ENCODE data around the gene BCAR1.
"Not testable (repeated sequence)": the region's sequence is repeated elsewhere in the genome, so short reads cannot be mapped to it uniquely, and the experiment has no call there.

The BCAR1 gene

GRCh38 chr16:75254359-75254837 lies 3.0 kb upstream of the BCAR1 start:
- DNase-seq (ENCODE audit: low read depth), result no peak

- no peak for DNase-seq (ENCODE audit: low read depth)
Measured at GRCh38 chr16:75252946-75253911, 1.8 kb upstream of the BCAR1 start.

- DNase-seq (ENCODE audit: low read depth), result no peak
Measured at GRCh38 chr16:75252049-75252864, 833 bp upstream of the BCAR1 start.

- no peak for DNase-seq (ENCODE audit: low read depth)
Measured at GRCh38 chr16:75250809-75251279, 580 bp downstream of the BCAR1 start.

- DNase-seq (ENCODE audit: low read depth), result no peak
Measured at GRCh38 chr16:75250089-75250808, 1.2 kb downstream of the BCAR1 start.

DNA sequence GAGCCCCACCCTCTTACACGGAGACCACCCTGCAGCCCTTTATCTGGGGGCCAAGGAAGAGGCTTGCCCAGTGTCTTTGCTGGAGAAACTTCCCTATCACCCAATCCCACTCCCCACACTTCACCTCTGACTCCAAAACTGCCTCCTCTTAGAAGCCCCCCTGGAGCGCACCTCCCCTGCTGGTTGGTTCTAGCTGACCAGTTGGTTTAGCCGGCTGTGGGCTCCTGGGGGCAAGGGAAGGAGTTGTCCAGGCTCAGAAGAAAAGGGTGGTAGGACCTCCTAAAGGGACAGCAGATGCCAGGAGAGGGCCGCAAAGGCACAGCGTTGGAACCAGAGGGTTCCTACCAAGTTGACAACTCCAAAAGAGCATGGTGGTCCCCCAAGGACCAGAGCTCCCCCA lies 2.0 kb downstream of the BCAR1 start:
- no peak for DNase-seq (ENCODE audit: low read depth)

DNA sequence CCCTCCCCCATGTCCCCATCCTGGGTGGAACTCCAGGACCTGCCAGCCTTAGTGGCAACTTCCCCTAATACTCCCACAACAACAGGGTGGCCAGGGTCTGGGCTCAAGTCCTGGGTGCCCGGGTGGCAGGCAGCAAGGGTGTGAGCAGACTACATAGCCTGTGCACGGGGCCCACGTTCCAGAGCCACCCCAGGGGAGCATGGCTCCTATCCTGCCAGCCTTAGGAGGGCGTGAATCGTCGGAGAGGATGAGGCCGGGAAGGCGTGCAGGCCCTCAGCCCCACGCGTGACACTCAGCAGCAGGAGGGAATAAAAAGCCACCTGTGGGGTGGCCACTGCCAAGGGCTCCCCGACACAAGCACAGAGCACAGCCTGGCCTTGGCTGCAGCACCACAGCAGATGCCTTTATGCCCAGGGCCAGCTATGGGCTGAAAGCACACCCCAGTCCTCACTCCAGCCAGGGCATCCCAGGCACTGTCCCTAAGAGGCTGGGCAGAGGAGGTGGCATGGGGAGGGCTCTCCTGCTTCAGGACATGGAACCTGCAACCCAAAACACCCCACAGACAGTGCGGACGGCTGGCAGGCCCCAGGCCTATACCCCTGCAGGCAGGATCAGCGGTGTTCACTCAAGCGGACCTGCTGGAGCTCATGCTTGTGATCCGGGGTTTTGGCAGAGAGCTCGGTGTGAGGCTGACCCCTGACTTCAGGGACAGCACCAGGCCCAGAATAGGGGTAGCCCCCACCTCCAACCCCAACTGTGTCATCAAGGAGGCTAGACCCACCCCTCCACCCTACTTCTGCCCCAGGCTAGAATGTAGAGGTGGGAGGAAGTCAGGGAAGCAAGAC lies 2.7 kb downstream of the BCAR1 start:
- DNase-seq (ENCODE audit: low read depth), result no peak

DNA sequence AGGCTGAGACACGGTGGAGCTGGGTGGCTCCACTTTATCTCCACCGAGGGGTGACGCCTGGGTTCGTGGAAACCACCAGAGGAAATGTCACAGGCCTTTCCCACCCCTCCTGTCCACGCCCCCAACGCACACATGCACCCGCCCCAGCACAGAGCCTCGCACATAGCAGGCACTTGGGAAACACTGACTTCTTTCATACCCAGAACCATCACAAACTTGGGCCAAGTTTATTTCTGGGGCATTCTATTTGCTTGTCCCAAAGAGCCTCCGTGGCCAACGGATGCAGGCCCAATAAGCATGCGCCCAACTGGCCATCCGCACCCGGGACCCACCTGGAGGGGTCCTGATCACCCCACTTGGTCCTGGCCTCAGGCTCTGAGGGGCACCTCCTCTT lies 3.3 kb downstream of the BCAR1 start:
- DNase-seq (ENCODE audit: low read depth), result no peak

DNA sequence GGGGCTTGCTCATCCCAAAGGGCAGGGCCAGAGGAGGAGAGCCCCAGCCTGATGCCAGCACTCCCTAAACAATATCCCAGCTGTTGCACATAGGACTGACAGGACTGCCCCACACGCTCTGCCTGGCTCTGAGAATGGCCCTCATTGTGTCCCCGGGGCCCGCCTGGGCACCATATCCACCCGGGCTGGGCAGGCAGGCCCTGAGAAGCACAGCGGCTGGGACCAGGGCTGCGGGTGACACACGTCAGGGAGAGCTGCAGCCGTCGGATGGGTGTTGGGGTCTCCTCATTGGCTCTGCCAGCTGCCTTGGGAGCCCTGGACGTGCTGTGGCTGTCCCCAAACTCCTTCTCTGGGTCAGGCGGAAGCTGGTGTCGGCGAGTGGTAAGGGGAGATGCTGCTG lies 4.2 kb downstream of the BCAR1 start:
- no peak for DNase-seq (ENCODE audit: low read depth)

DNA sequence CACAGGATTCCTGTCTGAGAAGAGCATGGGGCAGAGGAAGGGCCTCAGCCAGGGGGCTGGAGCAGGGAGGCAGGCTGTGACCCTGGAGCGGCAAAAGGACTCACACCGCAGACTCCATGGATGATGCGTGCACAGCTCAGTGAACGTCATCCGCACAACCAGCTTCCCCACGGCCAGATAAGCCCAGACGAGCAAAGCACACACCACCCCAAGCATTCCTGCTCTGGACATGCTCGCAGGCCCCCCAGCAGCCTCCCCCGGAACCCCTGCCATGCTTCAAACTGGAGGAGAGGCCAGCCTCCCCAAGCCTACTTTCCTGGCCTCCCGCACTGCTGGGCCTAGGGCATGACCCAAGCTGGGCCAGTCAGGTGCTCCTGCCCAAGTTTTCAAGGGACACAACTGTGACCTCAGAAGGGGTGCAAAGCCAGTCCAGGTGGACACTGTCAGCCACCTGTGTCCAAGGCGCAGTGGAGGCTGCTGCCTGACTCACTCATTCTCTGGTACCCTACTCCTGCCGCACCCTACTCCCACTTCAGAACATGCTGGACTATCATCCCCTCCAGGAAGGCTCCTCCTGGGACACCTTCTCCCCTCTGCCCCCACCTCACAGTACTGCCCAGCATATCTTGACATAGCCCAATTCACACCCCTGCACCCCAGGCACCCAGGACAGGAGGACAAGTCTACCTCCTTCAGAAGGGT lies 4.8 kb downstream of the BCAR1 start:
- DNase-seq (ENCODE audit: low read depth), result no peak

GRCh38 chr16:75244844-75245758 lies 6.3 kb downstream of the BCAR1 start:
- DNase-seq (ENCODE audit: low read depth), result no peak

- no peak for DNase-seq (ENCODE audit: low read depth)
Measured at GRCh38 chr16:75244225-75244809, 7.1 kb downstream of the BCAR1 start.

GRCh38 chr16:75243667-75244224 lies 7.7 kb downstream of the BCAR1 start:
- no peak for DNase-seq (ENCODE audit: low read depth)

DNA sequence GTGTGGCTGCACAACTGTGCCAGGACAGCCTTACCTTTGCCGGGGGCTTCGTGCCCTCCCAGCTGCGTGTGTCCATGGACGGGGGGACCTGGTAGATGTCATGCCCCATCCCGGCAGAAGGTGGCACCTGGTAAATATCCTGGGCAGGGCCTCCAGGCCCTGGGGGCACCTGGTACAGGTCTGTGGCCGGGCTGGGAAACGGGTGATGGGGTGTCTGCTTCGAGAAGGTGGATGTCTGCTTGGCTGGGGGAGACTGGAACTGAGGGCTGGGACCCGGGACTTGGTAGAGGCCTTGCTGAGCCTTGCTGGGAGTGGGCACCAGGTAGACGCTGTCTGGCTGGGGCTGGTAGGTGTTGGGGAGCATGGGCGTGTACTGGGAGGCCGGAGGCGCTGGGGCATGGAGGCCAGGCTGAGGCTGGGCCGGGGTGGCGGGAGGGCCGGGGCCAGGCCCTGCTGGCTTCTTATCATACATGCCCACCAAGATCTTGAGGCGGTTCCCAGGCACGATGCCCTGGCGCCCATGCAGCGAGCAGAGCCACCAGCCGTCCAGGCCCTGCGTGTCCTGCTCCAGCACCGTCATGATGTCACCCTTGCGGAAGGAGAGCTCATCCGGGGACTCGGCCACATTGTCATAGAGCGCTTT lies 8.9 kb downstream of the BCAR1 start:
- DNase-seq (ENCODE audit: low read depth), result not testable (repeated sequence)

DNA sequence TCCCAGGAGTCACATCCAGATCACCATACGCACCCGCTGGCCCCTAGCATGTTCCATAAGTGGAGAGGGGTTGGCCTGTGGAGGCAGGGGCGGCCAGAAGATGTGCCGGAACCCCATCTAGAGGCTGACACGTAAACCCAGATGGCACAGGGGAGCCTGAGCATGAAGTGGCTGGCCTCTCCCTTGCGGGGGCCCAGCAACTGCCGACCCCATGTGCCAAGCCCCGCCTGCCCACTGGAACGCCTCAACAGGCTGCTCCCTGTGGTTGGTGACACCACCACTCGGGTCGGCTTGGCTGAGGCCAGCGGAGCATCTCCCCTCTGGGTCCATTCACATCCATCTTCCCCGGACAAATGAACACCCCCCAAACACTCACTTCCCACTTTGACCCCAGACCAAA lies 9.5 kb downstream of the BCAR1 start:
- DNase-seq (ENCODE audit: low read depth), result no peak

DNA sequence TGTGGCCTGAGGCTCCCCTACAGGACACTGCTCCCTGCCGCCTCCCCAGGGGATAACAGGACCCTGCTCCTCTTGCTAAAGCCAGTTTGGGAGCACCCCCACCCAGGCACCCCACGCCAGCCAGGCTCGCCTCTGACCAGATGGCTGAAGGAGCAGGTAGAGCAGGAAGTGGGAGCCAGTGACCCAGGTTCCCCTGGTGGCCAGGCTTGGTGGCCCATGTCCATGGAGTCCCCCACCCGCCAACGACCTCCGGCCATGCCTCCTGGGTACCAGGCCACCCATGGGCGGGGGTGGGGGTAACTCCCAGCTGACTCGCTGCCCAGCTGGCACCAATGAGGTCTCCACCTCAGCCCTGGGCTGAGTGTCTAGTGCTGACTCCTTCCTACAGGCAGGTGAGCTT lies 10.0 kb downstream of the BCAR1 start:
- no peak for DNase-seq (ENCODE audit: low read depth)

- not testable (repeated sequence) for DNase-seq (ENCODE audit: low read depth)
Measured at GRCh38 chr16:75240633-75241032, 10.8 kb downstream of the BCAR1 start.

DNA sequence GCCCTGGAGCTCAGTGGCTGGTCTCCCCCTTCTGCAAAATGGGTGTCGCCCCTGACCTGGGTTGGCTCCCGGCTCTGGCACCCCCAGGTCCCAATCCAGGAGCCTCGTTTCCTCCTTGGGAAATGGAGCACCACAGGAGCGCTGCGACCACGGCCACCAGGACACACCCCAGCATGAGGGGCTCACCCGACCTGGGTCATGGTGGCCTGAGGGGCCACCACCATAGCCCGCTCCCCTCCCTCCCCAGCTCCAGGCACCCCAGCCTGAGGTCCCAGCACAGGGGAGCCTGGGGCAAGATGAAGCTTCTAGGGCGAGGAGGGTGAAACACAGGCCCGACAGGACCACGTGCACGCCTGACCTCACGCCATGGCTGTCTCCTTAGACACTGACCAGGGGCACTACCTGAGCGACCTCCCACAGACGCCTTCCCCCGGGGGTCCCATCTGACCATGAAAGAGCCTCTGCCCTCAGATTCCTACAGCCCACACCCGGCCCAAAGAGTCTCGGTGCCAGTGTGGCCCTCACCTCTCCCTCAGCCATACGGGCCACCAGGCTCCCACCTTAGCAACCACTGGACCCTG lies 11.8 kb downstream of the BCAR1 start:
- DNase-seq (ENCODE audit: low read depth), result no peak
